Measurements from ENCODE around the gene RPGR.

- TF ChIP-seq POLR2A (IDR thresholded peaks at IDR 0.05; ENCODE audit: low read depth, low read length) = no peak
- TF ChIP-seq TAF1 (IDR thresholded peaks at IDR 0.05; ENCODE audit: low read depth, low read length) = no peak
- no peak for TF ChIP-seq POLR2AphosphoS5 (IDR thresholded peaks at IDR 0.05; ENCODE audit: low read depth, low read length)
Measured at GRCh38 chrX:38315186-38315585, 12.1 kb downstream of the RPGR start.
